ENCODE measurements around the gene IL1RL1. TPM values are rescaled to one million over a fixed set of nuclear protein-coding genes. Genes with fewer than 3 reads are reported as not detected.

Gene IL1RL1
- total RNA-seq, 1 experiment from 2014 or later = not detected

- ATAC-seq (no peak), DNase-seq (ENCODE audit: low spot score) (no peak)
- no peak for TF ChIP-seq RELA (CRISPR knock-in tag; IDR thresholded peaks at IDR 0.05; ENCODE audit: borderline replicate concordance)
- TF ChIP-seq IRF2 (CRISPR knock-in tag; IDR thresholded peaks at IDR 0.05; ENCODE audit: borderline replicate concordance, low read depth) = no peak
- no peak for TF ChIP-seq HMGA2 (CRISPR knock-in tag; IDR thresholded peaks at IDR 0.05)
- TF ChIP-seq IRF1 (CRISPR knock-in tag; IDR thresholded peaks at IDR 0.05) = no peak
- TF ChIP-seq ETV6 (CRISPR knock-in tag; IDR thresholded peaks at IDR 0.05) = no peak
- TF ChIP-seq TP53 (CRISPR knock-in tag; IDR thresholded peaks at IDR 0.05) = no peak
- TF ChIP-seq ATF6 (CRISPR knock-in tag; IDR thresholded peaks at IDR 0.05) = no peak
- no peak for TF ChIP-seq ZNF416 (CRISPR knock-in tag; IDR thresholded peaks at IDR 0.05)
- TF ChIP-seq KAT7 (CRISPR knock-in tag; IDR thresholded peaks at IDR 0.05; ENCODE audit: borderline replicate concordance) = no peak
- no peak for TF ChIP-seq ZNF671 (CRISPR knock-in tag; IDR thresholded peaks at IDR 0.05)
- TF ChIP-seq, protein P1, sequence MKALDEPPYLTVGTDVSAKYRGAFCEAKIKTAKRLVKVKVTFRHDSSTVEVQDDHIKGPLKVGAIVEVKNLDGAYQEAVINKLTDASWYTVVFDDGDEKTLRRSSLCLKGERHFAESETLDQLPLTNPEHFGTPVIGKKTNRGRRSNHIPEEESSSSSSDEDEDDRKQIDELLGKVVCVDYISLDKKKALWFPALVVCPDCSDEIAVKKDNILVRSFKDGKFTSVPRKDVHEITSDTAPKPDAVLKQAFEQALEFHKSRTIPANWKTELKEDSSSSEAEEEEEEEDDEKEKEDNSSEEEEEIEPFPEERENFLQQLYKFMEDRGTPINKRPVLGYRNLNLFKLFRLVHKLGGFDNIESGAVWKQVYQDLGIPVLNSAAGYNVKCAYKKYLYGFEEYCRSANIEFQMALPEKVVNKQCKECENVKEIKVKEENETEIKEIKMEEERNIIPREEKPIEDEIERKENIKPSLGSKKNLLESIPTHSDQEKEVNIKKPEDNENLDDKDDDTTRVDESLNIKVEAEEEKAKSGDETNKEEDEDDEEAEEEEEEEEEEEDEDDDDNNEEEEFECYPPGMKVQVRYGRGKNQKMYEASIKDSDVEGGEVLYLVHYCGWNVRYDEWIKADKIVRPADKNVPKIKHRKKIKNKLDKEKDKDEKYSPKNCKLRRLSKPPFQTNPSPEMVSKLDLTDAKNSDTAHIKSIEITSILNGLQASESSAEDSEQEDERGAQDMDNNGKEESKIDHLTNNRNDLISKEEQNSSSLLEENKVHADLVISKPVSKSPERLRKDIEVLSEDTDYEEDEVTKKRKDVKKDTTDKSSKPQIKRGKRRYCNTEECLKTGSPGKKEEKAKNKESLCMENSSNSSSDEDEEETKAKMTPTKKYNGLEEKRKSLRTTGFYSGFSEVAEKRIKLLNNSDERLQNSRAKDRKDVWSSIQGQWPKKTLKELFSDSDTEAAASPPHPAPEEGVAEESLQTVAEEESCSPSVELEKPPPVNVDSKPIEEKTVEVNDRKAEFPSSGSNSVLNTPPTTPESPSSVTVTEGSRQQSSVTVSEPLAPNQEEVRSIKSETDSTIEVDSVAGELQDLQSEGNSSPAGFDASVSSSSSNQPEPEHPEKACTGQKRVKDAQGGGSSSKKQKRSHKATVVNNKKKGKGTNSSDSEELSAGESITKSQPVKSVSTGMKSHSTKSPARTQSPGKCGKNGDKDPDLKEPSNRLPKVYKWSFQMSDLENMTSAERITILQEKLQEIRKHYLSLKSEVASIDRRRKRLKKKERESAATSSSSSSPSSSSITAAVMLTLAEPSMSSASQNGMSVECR (CRISPR knock-in tag; IDR thresholded peaks at IDR 0.05; ENCODE audit: borderline replicate concordance) = no peak
- TF ChIP-seq NR2C2 (CRISPR knock-in tag; IDR thresholded peaks at IDR 0.05) = no peak
- TF ChIP-seq USF2 (CRISPR knock-in tag; IDR thresholded peaks at IDR 0.05) = no peak
- TF ChIP-seq, protein P2, sequence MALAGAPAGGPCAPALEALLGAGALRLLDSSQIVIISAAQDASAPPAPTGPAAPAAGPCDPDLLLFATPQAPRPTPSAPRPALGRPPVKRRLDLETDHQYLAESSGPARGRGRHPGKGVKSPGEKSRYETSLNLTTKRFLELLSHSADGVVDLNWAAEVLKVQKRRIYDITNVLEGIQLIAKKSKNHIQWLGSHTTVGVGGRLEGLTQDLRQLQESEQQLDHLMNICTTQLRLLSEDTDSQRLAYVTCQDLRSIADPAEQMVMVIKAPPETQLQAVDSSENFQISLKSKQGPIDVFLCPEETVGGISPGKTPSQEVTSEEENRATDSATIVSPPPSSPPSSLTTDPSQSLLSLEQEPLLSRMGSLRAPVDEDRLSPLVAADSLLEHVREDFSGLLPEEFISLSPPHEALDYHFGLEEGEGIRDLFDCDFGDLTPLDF (CRISPR knock-in tag; IDR thresholded peaks at IDR 0.05) = no peak
- TF ChIP-seq, protein P3, sequence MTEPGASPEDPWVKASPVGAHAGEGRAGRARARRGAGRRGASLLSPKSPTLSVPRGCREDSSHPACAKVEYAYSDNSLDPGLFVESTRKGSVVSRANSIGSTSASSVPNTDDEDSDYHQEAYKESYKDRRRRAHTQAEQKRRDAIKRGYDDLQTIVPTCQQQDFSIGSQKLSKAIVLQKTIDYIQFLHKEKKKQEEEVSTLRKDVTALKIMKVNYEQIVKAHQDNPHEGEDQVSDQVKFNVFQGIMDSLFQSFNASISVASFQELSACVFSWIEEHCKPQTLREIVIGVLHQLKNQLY (CRISPR knock-in tag; IDR thresholded peaks at IDR 0.05) = no peak
- no peak for TF ChIP-seq MXD4 (CRISPR knock-in tag; IDR thresholded peaks at IDR 0.05; ENCODE audit: borderline replicate concordance)
- no peak for TF ChIP-seq SMAD3 (CRISPR knock-in tag; IDR thresholded peaks at IDR 0.05; ENCODE audit: borderline replicate concordance)
- no peak for TF ChIP-seq ZNF232 (CRISPR knock-in tag; IDR thresholded peaks at IDR 0.05)
- no peak overlapping the region for H3K27ac Mint-ChIP-seq
- no peak overlapping the region for H3K4me3 Mint-ChIP-seq
- H3K9me3 Mint-ChIP-seq = peaks cover 13% of the 10 kb centered on the region
- POLR2A ChIA-PET = no interaction called here
- no peaks in the 10 kb centered on the region for H3K4me1 Mint-ChIP-seq
- no peaks in the 10 kb centered on the region for H3K36me3 Mint-ChIP-seq
- H3K27me3 Mint-ChIP-seq (ENCODE audit: low read depth) = no peaks in the 10 kb centered on the region
- CTCF ChIA-PET = interaction anchor here (1.4 kb wide), 1 partner anchor 86 kb away, joined by 9 read pairs; no protein-coding TSS in a partner anchor
These were observed 25.6 kb downstream of the IL1RL1 start for GRCh38 chr2:102337012-102337411.

All from WTC11 (cell line).